Astrocyte (in vitro differentiated cells and primary cell): ENCODE results near the gene FRMD7. TPM values are rescaled to one million over a fixed set of nuclear protein-coding genes. Genes with fewer than 3 reads are reported as not detected.

Experiments used
- DNase-seq: peaks from one replicate; pipeline ENCODE4 v3.0.0-alpha.2; 2010; ENCODE audit warnings: low read depth
- FAIRE-seq: peaks from 2 replicates; lab custom pipeline; 2011; peaks lifted over from hg19 to GRCh38; lab: Jason Lieb, UNC
- H2AFZ ChIP-seq: 2 replicates; pipeline ENCODE4 v1.6.0; 2012; ENCODE audit warnings: low read depth, low read length, inconsistent platforms
- H3K27ac ChIP-seq: 2 replicates; pipeline ENCODE4 v1.5.1; 2011; ENCODE audit warnings: low read depth, low read length, inconsistent platforms
- H3K27me3 ChIP-seq: 2 replicates; pipeline ENCODE4 v1.6.0; 2011; ENCODE audit warnings: low read length, inconsistent platforms; ENCODE audit not compliant: insufficient read depth
- H3K36me3 ChIP-seq: 2 replicates; pipeline ENCODE4 v1.5.1; 2011; ENCODE audit warnings: low read length, inconsistent platforms; ENCODE audit not compliant: insufficient read depth
- H3K4me1 ChIP-seq: 2 replicates; pipeline ENCODE4 v1.5.1; 2011; ENCODE audit warnings: low read length, inconsistent platforms; ENCODE audit not compliant: insufficient read depth
- H3K4me2 ChIP-seq: 2 replicates; pipeline ENCODE4 v1.6.0; 2012; ENCODE audit warnings: low read length, inconsistent platforms
- H3K4me3 ChIP-seq: 2 replicates; pipeline ENCODE4 v1.5.1; 2011; ENCODE audit warnings: low read depth, mild to moderate bottlenecking, low read length, inconsistent platforms; ENCODE audit not compliant: insufficient read depth
- H3K79me2 ChIP-seq: 2 replicates; pipeline ENCODE4 v1.6.0; 2012; ENCODE audit warnings: mild to moderate bottlenecking, low read length, inconsistent platforms; ENCODE audit not compliant: insufficient read depth
- H3K9ac ChIP-seq: 2 replicates; pipeline ENCODE4 v1.6.0; 2012; ENCODE audit warnings: mild to moderate bottlenecking, low read length, inconsistent platforms
- H3K9me3 ChIP-seq: 2 replicates; pipeline ENCODE4 v1.5.1; 2012; ENCODE audit warnings: low read depth, mild to moderate bottlenecking, low read length, inconsistent platforms; ENCODE audit not compliant: insufficient read depth
- H4K20me1 ChIP-seq: 2 replicates; pipeline ENCODE4 v1.6.0; 2012; ENCODE audit warnings: low read length, inconsistent platforms; ENCODE audit not compliant: insufficient read depth
- H3K27ac Mint-ChIP-seq: one replicate; pipeline ENCODE4 v1.8.0; 2021; ENCODE audit warnings: mild to moderate bottlenecking, mixed read lengths; ENCODE audit not compliant: unreplicated experiment
- H3K27me3 Mint-ChIP-seq: one replicate; pipeline ENCODE4 v1.8.0; 2021; ENCODE audit warnings: low read depth, mixed read lengths; ENCODE audit not compliant: unreplicated experiment
- H3K36me3 Mint-ChIP-seq: one replicate; pipeline ENCODE4 v1.8.0; 2021; ENCODE audit warnings: low read depth, mixed read lengths; ENCODE audit not compliant: unreplicated experiment
- H3K4me1 Mint-ChIP-seq: one replicate; pipeline ENCODE4 v1.8.0; 2021; ENCODE audit warnings: low read depth, mixed read lengths; ENCODE audit not compliant: unreplicated experiment
- H3K4me3 Mint-ChIP-seq: one replicate; pipeline ENCODE4 v1.8.0; 2021; ENCODE audit warnings: mild to moderate bottlenecking, moderate library complexity, mixed read lengths; ENCODE audit not compliant: unreplicated experiment
- H3K9me3 Mint-ChIP-seq: one replicate; pipeline ENCODE4 v1.8.0; 2021; ENCODE audit warnings: mild to moderate bottlenecking, mixed read lengths; ENCODE audit not compliant: unreplicated experiment
- EZH2 ChIP-seq: IDR thresholded peaks from 2 replicates; pipeline ENCODE4 v1.6.1; 2012; ENCODE audit warnings: mild to moderate bottlenecking, low read length, inconsistent platforms; ENCODE audit not compliant: insufficient read depth
- total RNA-seq: library from RNA; stranded (reverse); gene quantifications from 2 replicates; pipeline ENCODE4 v1.2.1, GENCODE V29; 2021
- TF ChIP-seq, protein P1 (sequence below): IDR thresholded peaks from 2 replicates; pipeline ENCODE4 v1.5.1; 2011; ENCODE audit warnings: low read depth, mild to moderate bottlenecking, inconsistent platforms, low read length, moderate library complexity; ENCODE audit not compliant: insufficient read depth

Gene FRMD7
- total RNA-seq, 1 donor from 2014 or later = 0.09 TPM

DNA sequence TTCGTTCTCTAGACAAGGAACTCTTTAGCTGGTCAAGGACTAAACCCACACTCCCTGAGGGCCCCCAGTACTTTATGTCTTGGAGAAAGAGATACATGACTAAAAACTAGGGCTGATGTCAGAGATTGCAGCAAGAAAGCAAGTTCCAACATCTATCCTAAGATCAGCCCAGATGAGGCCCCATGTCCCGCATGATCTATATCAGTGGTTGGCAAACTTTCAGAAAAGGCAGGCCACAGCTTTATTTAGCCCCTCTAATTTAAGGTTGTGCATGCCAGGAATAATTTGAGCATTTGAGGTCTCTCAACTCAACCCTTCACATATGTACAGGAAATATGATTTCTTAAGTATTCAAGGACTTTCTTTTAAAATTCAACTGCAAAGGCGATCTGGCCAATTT is 44.1 kb upstream of the FRMD7 start:
- H3K9ac ChIP-seq = no peak overlapping the region
- no peaks in the 10 kb centered on the region for H3K36me3 ChIP-seq
- TF ChIP-seq EZH2 = no peak
- TF ChIP-seq, protein P1, sequence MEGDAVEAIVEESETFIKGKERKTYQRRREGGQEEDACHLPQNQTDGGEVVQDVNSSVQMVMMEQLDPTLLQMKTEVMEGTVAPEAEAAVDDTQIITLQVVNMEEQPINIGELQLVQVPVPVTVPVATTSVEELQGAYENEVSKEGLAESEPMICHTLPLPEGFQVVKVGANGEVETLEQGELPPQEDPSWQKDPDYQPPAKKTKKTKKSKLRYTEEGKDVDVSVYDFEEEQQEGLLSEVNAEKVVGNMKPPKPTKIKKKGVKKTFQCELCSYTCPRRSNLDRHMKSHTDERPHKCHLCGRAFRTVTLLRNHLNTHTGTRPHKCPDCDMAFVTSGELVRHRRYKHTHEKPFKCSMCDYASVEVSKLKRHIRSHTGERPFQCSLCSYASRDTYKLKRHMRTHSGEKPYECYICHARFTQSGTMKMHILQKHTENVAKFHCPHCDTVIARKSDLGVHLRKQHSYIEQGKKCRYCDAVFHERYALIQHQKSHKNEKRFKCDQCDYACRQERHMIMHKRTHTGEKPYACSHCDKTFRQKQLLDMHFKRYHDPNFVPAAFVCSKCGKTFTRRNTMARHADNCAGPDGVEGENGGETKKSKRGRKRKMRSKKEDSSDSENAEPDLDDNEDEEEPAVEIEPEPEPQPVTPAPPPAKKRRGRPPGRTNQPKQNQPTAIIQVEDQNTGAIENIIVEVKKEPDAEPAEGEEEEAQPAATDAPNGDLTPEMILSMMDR = no peak
- H3K4me1 Mint-ChIP-seq = peaks cover 2% of the 10 kb centered on the region
- no peaks in the 10 kb centered on the region for H3K79me2 ChIP-seq
- DNase-seq (no peak), FAIRE-seq (no peak)
- H3K27ac ChIP-seq = no peak overlapping the region
- no peaks in the 10 kb centered on the region for H4K20me1 ChIP-seq
- no peak overlapping the region for H2AFZ ChIP-seq
- no peak overlapping the region for H3K4me3 ChIP-seq
- no peaks in the 10 kb centered on the region for H3K9me3 ChIP-seq
- H3K4me3 Mint-ChIP-seq = no peak overlapping the region
- H3K27me3 ChIP-seq = no peaks in the 10 kb centered on the region
- H3K9me3 Mint-ChIP-seq = no peaks in the 10 kb centered on the region
- H3K4me2 ChIP-seq = no peak overlapping the region
- no peaks in the 10 kb centered on the region for H3K36me3 Mint-ChIP-seq
- H3K4me1 ChIP-seq = no peaks in the 10 kb centered on the region
- no peak overlapping the region for H3K27ac Mint-ChIP-seq
- H3K27me3 Mint-ChIP-seq = no peaks in the 10 kb centered on the region

DNA sequence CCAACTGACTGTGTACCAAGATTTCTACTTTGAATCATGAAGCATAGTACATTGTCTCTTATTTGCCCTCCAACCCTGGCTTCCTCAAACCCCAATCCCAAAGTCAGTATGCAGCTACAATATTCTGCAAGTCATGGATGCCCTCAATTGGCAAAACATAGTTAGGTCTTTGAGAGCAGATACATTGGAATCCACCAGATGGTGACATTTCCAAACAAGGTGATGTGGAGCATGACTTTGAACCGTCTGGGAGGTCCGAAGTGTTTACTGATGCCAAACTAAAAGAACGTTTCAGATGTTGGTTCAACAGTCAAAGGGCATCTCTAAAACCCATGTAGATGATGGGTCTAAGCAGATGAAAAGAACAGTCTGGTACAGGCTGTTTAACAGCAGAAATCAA is 43.7 kb upstream of the FRMD7 start:
- no peak overlapping the region for H3K4me3 ChIP-seq
- TF ChIP-seq, protein P1 = no peak
- TF ChIP-seq EZH2 = no peak
- H3K36me3 ChIP-seq = no peaks in the 10 kb centered on the region
- H3K4me3 Mint-ChIP-seq = no peak overlapping the region
- peaks cover 2% of the 10 kb centered on the region for H3K4me1 Mint-ChIP-seq
- no peak overlapping the region for H3K4me2 ChIP-seq
- no peaks in the 10 kb centered on the region for H3K79me2 ChIP-seq
- no peaks in the 10 kb centered on the region for H3K36me3 Mint-ChIP-seq
- no peaks in the 10 kb centered on the region for H3K4me1 ChIP-seq
- no peaks in the 10 kb centered on the region for H3K27me3 Mint-ChIP-seq
- H3K9ac ChIP-seq = no peak overlapping the region
- FAIRE-seq (no peak), DNase-seq (no peak)
- no peak overlapping the region for H2AFZ ChIP-seq
- H3K27ac Mint-ChIP-seq = no peak overlapping the region
- no peaks in the 10 kb centered on the region for H4K20me1 ChIP-seq
- no peaks in the 10 kb centered on the region for H3K9me3 Mint-ChIP-seq
- H3K27me3 ChIP-seq = no peaks in the 10 kb centered on the region
- H3K9me3 ChIP-seq = no peaks in the 10 kb centered on the region
- no peak overlapping the region for H3K27ac ChIP-seq

DNA sequence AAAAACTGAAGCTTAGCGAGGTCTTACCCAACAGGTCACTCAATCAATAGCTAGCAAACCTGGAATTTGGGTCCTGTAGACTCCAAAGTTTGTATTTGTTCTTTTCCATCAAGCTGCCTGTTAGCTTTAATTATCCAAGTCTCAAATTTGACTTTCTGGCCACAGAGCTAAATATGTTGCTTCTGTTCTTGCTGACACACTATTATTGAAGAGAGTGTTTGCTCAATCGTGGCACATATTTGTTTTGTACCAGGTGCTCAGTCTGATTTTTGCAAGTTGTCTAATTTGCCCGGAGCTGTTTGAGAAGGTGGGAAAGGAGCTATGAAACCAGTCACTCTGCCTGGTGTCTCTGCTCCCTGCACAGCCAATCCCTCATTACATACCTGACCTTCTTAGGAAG is 41.7 kb upstream of the FRMD7 start:
- Histone ChIP-seq H3K4me2 (no peak overlapping the region), H3K9ac (no peak overlapping the region), H3K4me1 (no peaks in the 10 kb centered on the region), H4K20me1 (no peaks in the 10 kb centered on the region), H3K27ac (no peak overlapping the region), H3K36me3 (no peaks in the 10 kb centered on the region), H2AFZ (no peak overlapping the region), H3K27me3 (no peaks in the 10 kb centered on the region), H3K9me3 (no peaks in the 10 kb centered on the region), H3K79me2 (no peaks in the 10 kb centered on the region), H3K4me3 (no peak overlapping the region)
- H3K27me3 Mint-ChIP-seq = no peaks in the 10 kb centered on the region
- peaks cover 2% of the 10 kb centered on the region for H3K4me1 Mint-ChIP-seq
- no peak overlapping the region for H3K4me3 Mint-ChIP-seq
- no peak for TF ChIP-seq EZH2
- TF ChIP-seq, protein P1 = no peak
- H3K27ac Mint-ChIP-seq = no peak overlapping the region
- FAIRE-seq (no peak), DNase-seq (no peak)
- H3K9me3 Mint-ChIP-seq = no peaks in the 10 kb centered on the region
- H3K36me3 Mint-ChIP-seq = no peaks in the 10 kb centered on the region
